ENCODE results near the gene CD209. TPM values are rescaled to one million over a fixed set of nuclear protein-coding genes. Genes with fewer than 3 reads are reported as not detected.

CD209 gene
- total and polyA plus RNA-seq, 2 experiments from 2014 or later, result 0.35 TPM; not detected in 1

DNA sequence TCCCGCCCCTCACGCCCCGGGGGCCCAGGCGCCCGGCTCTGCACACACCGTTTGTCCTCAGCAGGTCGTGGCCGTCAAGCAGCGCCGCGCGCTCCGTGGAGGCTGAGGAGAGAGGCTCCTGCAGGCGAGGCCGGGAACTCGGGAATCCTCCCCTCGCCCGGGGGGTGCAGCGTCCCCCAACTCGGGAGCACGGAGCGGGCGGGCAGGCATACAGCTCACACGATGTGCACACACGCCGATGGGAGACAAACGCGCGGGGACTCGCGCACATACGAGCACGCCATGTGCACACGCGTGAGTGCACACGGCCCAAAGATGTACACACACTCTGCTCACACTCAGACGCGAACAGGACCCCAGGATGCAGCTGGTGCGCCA lies 16.1 kb downstream of the CD209 start:
- H3K4me1 ChIP-seq (ENCODE audit: insufficient read depth), result peaks cover 5% of the 10 kb centered on the region; the same call in 1 of the 2 replicates
- Mint-ChIP-seq H3K27ac (no peak overlapping the region), H3K36me3 (ENCODE audit: low read depth) (no peaks in the 10 kb centered on the region), H3K4me3 (no peak overlapping the region; the same call in 2 of the 3 replicates), H3K4me1 (peaks cover 14% of the 10 kb centered on the region), H3K27me3 (ENCODE audit: insufficient read depth, low read depth, poor library complexity) (peaks cover 43% of the 10 kb centered on the region), H3K9me3 (no peaks in the 10 kb centered on the region)
- TF ChIP-seq CREB1 (CRISPR knock-in tag; IDR thresholded peaks at IDR 0.05; ENCODE audit: low read depth), result no peak
- TF ChIP-seq, protein P1, sequence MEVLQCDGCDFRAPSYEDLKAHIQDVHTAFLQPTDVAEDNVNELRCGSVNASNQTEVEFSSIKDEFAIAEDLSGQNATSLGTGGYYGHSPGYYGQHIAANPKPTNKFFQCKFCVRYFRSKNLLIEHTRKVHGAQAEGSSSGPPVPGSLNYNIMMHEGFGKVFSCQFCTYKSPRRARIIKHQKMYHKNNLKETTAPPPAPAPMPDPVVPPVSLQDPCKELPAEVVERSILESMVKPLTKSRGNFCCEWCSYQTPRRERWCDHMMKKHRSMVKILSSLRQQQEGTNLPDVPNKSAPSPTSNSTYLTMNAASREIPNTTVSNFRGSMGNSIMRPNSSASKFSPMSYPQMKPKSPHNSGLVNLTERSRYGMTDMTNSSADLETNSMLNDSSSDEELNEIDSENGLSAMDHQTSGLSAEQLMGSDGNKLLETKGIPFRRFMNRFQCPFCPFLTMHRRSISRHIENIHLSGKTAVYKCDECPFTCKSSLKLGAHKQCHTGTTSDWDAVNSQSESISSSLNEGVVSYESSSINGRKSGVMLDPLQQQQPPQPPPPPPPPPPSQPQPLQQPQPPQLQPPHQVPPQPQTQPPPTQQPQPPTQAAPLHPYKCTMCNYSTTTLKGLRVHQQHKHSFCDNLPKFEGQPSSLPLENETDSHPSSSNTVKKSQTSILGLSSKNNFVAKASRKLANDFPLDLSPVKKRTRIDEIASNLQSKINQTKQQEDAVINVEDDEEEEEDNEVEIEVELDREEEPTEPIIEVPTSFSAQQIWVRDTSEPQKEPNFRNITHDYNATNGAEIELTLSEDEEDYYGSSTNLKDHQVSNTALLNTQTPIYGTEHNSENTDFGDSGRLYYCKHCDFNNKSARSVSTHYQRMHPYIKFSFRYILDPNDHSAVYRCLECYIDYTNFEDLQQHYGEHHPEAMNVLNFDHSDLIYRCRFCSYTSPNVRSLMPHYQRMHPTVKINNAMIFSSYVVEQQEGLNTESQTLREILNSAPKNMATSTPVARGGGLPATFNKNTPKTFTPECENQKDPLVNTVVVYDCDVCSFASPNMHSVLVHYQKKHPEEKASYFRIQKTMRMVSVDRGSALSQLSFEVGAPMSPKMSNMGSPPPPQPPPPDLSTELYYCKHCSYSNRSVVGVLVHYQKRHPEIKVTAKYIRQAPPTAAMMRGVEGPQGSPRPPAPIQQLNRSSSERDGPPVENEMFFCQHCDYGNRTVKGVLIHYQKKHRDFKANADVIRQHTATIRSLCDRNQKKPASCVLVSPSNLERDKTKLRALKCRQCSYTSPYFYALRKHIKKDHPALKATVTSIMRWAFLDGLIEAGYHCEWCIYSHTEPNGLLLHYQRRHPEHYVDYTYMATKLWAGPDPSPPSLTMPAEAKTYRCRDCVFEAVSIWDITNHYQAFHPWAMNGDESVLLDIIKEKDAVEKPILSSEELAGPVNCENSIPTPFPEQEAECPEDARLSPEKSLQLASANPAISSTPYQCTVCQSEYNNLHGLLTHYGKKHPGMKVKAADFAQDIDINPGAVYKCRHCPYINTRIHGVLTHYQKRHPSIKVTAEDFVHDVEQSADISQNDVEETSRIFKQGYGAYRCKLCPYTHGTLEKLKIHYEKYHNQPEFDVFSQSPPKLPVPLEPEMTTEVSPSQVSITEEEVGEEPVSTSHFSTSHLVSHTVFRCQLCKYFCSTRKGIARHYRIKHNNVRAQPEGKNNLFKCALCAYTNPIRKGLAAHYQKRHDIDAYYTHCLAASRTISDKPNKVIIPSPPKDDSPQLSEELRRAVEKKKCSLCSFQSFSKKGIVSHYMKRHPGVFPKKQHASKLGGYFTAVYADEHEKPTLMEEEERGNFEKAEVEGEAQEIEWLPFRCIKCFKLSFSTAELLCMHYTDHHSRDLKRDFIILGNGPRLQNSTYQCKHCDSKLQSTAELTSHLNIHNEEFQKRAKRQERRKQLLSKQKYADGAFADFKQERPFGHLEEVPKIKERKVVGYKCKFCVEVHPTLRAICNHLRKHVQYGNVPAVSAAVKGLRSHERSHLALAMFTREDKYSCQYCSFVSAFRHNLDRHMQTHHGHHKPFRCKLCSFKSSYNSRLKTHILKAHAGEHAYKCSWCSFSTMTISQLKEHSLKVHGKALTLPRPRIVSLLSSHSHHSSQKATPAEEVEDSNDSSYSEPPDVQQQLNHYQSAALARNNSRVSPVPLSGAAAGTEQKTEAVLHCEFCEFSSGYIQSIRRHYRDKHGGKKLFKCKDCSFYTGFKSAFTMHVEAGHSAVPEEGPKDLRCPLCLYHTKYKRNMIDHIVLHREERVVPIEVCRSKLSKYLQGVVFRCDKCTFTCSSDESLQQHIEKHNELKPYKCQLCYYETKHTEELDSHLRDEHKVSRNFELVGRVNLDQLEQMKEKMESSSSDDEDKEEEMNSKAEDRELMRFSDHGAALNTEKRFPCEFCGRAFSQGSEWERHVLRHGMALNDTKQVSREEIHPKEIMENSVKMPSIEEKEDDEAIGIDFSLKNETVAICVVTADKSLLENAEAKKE (CRISPR knock-in tag; IDR thresholded peaks at IDR 0.05), result no peak
- no peak for TF ChIP-seq POLR2AphosphoS5 (IDR thresholded peaks at IDR 0.05; ENCODE audit: low read depth)
- peaks cover 56% of the 10 kb centered on the region for H3K27me3 ChIP-seq (ENCODE audit: insufficient read depth)
- ATAC-seq (peak; percentile 4; the same call in 1 of the 3 replicates), DNase-seq (ENCODE audit: low spot score) (no peak)
- H2AFZ ChIP-seq, result no peak overlapping the region; the same call in 1 of the 2 replicates
- no peaks in the 10 kb centered on the region for H3K36me3 ChIP-seq (ENCODE audit: insufficient read depth)
- no peak overlapping the region for H3K27ac ChIP-seq (ENCODE audit: low read depth)
- no peaks in the 10 kb centered on the region for H4K20me1 ChIP-seq (replicated peaks; ENCODE audit: insufficient read depth)
- H3F3A ChIP-seq (replicated peaks; ENCODE audit: low read depth), result no peaks in the 10 kb centered on the region
- no peaks in the 10 kb centered on the region for H3K79me2 ChIP-seq (replicated peaks; ENCODE audit: insufficient read depth)
- no peaks in the 10 kb centered on the region for H3K9me2 ChIP-seq (ENCODE audit: insufficient read depth)
- H3K4me3 ChIP-seq, result peak overlapping the region; percentile 66
- H3K4me2 ChIP-seq, result 0 out of 2 replicates have a peak overlapping the region, but pooled peaks have one; percentile 85

DNA sequence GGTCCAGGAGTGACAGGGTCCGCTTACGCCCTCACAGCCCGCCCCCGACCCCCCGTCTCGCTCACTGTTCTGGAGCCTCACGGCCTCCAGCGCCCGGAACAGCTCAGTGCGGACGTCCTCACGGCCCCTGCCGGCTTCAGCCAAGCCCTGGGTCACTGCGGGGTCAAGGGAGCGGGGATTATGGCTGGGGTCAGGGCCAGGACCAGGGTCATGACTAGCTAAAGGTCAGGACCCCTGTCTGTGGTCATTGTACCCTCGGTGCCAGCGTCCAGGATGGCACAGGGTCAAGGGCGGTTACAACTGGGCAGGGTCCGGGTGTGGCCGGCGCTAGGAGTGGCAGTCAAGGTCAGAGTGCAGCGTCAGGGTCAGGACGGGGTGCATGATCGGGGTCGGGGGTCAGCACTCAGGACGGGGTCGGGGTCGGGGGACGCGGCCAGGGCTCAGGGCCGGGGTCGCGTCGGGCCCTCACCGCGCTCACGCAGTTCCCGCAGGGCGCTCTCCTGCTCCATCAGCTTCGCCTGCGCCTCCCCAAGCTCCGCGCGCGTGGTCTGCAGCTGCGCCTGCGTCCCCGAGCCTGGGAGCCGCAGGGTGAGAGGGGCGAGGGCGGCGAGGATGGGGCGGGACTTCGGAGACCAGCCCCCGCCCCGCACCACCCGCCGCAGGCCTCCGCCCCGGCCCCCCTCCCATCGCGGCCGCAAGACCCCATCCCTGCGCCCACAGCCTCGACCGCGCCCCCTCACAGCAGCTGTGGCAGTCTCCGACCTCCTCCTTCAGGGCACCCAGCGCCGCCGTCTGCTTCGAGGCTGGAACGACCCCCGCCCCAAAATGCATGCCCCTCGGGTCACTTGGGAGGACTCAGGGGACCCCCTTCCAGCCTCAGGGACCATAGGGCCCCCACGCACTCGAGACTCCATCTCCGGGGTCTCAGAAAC lies 16.8 kb downstream of the CD209 start:
- peaks cover 43% of the 10 kb centered on the region for H3K27me3 Mint-ChIP-seq (ENCODE audit: insufficient read depth, low read depth, poor library complexity)
- Histone ChIP-seq H3K79me2 (replicated peaks; ENCODE audit: insufficient read depth) (no peaks in the 10 kb centered on the region), H2AFZ (peak overlapping the region; percentile 94), H3K27ac (ENCODE audit: low read depth) (no peak overlapping the region), H3K4me3 (peak overlapping the region; percentile 66), H3K27me3 (ENCODE audit: insufficient read depth) (peaks cover 56% of the 10 kb centered on the region), H3K36me3 (ENCODE audit: insufficient read depth) (no peaks in the 10 kb centered on the region), H3K4me1 (ENCODE audit: insufficient read depth) (peaks cover 5% of the 10 kb centered on the region; the same call in 1 of the 2 replicates), H3K9me2 (ENCODE audit: insufficient read depth) (no peaks in the 10 kb centered on the region), H3F3A (replicated peaks; ENCODE audit: low read depth) (no peaks in the 10 kb centered on the region), H4K20me1 (replicated peaks; ENCODE audit: insufficient read depth) (no peaks in the 10 kb centered on the region), H3K4me2 (peak overlapping the region; percentile 85)
- DNase-seq (ENCODE audit: low spot score) (peak; percentile 55), ATAC-seq (peak; percentile 58)
- TF ChIP-seq, protein P2, sequence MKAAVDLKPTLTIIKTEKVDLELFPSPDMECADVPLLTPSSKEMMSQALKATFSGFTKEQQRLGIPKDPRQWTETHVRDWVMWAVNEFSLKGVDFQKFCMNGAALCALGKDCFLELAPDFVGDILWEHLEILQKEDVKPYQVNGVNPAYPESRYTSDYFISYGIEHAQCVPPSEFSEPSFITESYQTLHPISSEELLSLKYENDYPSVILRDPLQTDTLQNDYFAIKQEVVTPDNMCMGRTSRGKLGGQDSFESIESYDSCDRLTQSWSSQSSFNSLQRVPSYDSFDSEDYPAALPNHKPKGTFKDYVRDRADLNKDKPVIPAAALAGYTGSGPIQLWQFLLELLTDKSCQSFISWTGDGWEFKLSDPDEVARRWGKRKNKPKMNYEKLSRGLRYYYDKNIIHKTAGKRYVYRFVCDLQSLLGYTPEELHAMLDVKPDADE (IDR thresholded peaks at IDR 0.05), result no peak
- TF ChIP-seq EZH2phosphoT487 (IDR thresholded peaks at IDR 0.05; ENCODE audit: unreplicated experiment) (no peak), EZH2 (IDR thresholded peaks at IDR 0.05; ENCODE audit: low read depth, unreplicated experiment) (peak; percentile 19), POLR2AphosphoS5 (IDR thresholded peaks at IDR 0.05; ENCODE audit: low read depth) (no peak)
- H3K4me1 Mint-ChIP-seq, result peaks cover 14% of the 10 kb centered on the region
- H3K36me3 Mint-ChIP-seq (ENCODE audit: low read depth), result no peaks in the 10 kb centered on the region
- H3K27ac Mint-ChIP-seq, result no peak overlapping the region
- peak overlapping the region; percentile 74 for H3K4me3 Mint-ChIP-seq
- H3K9me3 Mint-ChIP-seq, result no peaks in the 10 kb centered on the region

All from GM23338 (cell line).